ENCODE data around the gene HIPK1. TPM values are rescaled to one million over a fixed set of nuclear protein-coding genes. Genes with fewer than 3 reads are reported as not detected.

HIPK1 gene
- total RNA-seq, 1 donor from 2014 or later: 53.4 TPM

DNA sequence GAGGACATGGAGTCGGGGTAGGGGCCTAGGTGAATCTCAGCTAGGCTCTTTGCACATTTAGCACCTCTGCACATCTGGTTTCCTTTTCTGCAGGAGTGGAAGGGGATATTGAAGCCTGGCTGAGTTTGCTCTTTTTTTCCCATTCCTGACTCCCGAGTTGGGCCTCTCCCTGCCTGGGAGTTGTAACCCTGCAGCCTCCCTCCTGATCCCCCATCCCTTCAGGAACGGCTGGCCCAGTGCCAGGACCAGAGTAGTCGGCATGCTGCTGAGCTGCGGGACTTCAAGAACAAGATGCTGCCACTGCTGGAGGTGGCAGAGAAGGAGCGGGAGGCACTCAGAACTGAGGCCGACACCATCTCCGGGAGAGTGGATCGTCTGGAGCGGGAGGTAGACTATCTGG, 51.0 kb downstream of the HIPK1 start:
- no peaks in the 10 kb centered on the region for H3K36me3 Mint-ChIP-seq (ENCODE audit: low read depth)
- no peaks in the 10 kb centered on the region for H3K9me3 Mint-ChIP-seq
- TF ChIP-seq, protein P1, sequence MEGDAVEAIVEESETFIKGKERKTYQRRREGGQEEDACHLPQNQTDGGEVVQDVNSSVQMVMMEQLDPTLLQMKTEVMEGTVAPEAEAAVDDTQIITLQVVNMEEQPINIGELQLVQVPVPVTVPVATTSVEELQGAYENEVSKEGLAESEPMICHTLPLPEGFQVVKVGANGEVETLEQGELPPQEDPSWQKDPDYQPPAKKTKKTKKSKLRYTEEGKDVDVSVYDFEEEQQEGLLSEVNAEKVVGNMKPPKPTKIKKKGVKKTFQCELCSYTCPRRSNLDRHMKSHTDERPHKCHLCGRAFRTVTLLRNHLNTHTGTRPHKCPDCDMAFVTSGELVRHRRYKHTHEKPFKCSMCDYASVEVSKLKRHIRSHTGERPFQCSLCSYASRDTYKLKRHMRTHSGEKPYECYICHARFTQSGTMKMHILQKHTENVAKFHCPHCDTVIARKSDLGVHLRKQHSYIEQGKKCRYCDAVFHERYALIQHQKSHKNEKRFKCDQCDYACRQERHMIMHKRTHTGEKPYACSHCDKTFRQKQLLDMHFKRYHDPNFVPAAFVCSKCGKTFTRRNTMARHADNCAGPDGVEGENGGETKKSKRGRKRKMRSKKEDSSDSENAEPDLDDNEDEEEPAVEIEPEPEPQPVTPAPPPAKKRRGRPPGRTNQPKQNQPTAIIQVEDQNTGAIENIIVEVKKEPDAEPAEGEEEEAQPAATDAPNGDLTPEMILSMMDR (conservative IDR thresholded peaks at IDR 0.05): no peak
- H3K4me1 Mint-ChIP-seq: peaks cover 70% of the 10 kb centered on the region
- no peak overlapping the region for H3K4me3 Mint-ChIP-seq
- DNase-seq (ENCODE audit: low read depth, low spot score): no peak
- no peaks in the 10 kb centered on the region for H3K27me3 Mint-ChIP-seq (ENCODE audit: low read depth)
- no peak overlapping the region for H3K27ac Mint-ChIP-seq (ENCODE audit: unreplicated experiment)

- peaks cover 49% of the 10 kb centered on the region for H3K4me1 Mint-ChIP-seq
- DNase-seq (ENCODE audit: low read depth, low spot score): no peak
- H3K27me3 Mint-ChIP-seq (ENCODE audit: low read depth): no peaks in the 10 kb centered on the region
- TF ChIP-seq, protein P1 (conservative IDR thresholded peaks at IDR 0.05): no peak
- peaks cover 3% of the 10 kb centered on the region for H3K36me3 Mint-ChIP-seq (ENCODE audit: low read depth)
- no peak overlapping the region for H3K27ac Mint-ChIP-seq (ENCODE audit: unreplicated experiment)
- H3K9me3 Mint-ChIP-seq: peaks cover 3% of the 10 kb centered on the region
- H3K4me3 Mint-ChIP-seq: no peak overlapping the region
Measured at GRCh38 chr1:113981962-113982931, 53.1 kb downstream of the HIPK1 start.

- no peak for DNase-seq (ENCODE audit: low read depth, low spot score)
- Mint-ChIP-seq H3K9me3 (peaks cover 3% of the 10 kb centered on the region), H3K4me1 (peaks cover 44% of the 10 kb centered on the region), H3K36me3 (ENCODE audit: low read depth) (peaks cover 6% of the 10 kb centered on the region), H3K27me3 (ENCODE audit: low read depth) (no peaks in the 10 kb centered on the region), H3K4me3 (no peak overlapping the region), H3K27ac (ENCODE audit: unreplicated experiment) (no peak overlapping the region)
- TF ChIP-seq, protein P1 (conservative IDR thresholded peaks at IDR 0.05): no peak
Measured at GRCh38 chr1:113982949-113983348, 53.8 kb downstream of the HIPK1 start.

GRCh38 chr1:113983391-113983790, 54.3 kb downstream of the HIPK1 start:
- Mint-ChIP-seq H3K27me3 (ENCODE audit: low read depth) (no peaks in the 10 kb centered on the region), H3K36me3 (ENCODE audit: low read depth) (peaks cover 6% of the 10 kb centered on the region), H3K4me1 (peaks cover 39% of the 10 kb centered on the region), H3K27ac (ENCODE audit: unreplicated experiment) (no peak overlapping the region), H3K4me3 (no peak overlapping the region), H3K9me3 (peaks cover 3% of the 10 kb centered on the region)
- TF ChIP-seq, protein P1 (conservative IDR thresholded peaks at IDR 0.05): no peak
- DNase-seq (ENCODE audit: low read depth, low spot score): no peak

DNA sequence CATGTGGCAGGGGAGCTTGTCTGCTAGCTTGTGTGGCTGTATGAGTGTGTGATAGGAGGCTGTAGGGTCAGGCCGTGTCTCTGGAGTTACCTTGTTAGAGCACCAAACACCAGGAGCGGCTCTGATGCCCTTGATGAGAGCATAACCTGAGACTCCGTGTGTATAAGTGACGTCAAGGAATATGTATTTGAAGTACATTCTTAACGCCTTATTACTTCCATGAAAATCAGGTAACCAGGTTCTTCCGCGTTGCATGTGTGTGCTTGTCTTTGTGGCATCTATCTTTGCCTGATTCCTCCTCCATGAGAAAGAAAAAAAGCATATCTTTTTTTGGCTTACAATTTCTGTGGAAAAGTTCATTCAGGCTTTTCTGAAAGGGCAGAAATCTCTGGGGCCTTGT, 54.7 kb downstream of the HIPK1 start:
- TF ChIP-seq, protein P1 (conservative IDR thresholded peaks at IDR 0.05): no peak
- Mint-ChIP-seq H3K27ac (ENCODE audit: unreplicated experiment) (no peak overlapping the region), H3K4me3 (no peak overlapping the region), H3K36me3 (ENCODE audit: low read depth) (peaks cover 6% of the 10 kb centered on the region), H3K9me3 (peaks cover 3% of the 10 kb centered on the region), H3K27me3 (ENCODE audit: low read depth) (no peaks in the 10 kb centered on the region), H3K4me1 (peaks cover 35% of the 10 kb centered on the region)
- DNase-seq (ENCODE audit: low read depth, low spot score): no peak

All from neural crest cell (in vitro differentiated cells).